ENCODE data around the gene DUSP28.

DNA sequence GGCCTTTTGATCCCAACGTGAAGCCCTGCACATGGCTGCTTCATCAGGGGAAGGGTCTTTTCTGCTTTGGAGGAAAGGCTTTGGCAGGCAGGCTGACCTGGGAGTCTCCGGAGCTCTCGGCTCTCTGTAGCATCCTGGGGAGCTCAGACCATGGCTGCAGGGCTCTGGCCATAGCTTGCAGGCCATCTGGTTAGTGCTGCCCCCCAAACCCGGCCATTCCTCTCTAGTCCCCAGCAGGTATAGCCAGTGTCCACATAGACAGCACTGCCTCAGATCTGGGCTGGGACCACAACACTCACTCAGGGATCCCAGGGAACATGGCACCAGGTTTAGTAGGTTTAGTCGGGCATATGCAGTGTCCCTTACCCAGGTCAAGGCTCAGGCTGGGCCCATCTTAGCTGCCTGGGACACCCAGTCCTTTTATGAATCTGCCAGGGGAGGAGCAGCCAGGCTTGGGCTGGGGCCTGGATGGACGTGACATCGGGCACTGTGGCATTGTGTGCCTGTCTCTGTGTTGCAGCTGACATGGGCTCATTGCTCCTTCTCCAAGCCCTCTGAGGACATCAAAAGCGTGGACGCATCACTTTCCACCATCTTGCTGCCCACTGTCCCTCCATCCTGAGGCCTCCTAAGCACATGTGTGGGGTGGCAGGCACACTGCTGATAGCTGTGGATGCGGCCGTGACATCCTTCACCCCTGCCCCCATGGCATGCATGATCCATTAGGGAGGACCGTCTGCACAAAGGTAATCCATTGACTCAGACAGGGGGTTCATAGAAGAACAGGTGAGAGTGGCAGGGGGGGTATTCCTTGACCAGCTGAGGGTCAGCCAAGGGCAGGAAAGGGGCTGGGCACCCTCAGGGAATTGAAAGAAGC, 45.9 kb downstream of the DUSP28 start:
- TF ChIP-seq POLR2A (IDR thresholded peaks at IDR 0.05; ENCODE audit: low read length) (no peak), GATA1 (IDR thresholded peaks at IDR 0.05; ENCODE audit: low read depth, low read length) (no peak)

Data from erythroblast (primary cell).